VCaP (cell line): ENCODE data around the gene PEMT.
A peak's percentile ranks its signal among the peaks of the same experiment; 100 is the strongest.

Source experiments
- H3K27ac ChIP-seq: fragments of 450-650 bp; 2 replicates; pipeline ENCODE4 v1.5.1; 2017
- TF ChIP-seq, protein P1 (sequence below): fragments of 450-650 bp; conservative IDR thresholded peaks from 2 replicates; pipeline ENCODE4 v1.5.1; 2017; ENCODE audit warnings: mild to moderate bottlenecking, moderate library complexity

The PEMT gene

DNA sequence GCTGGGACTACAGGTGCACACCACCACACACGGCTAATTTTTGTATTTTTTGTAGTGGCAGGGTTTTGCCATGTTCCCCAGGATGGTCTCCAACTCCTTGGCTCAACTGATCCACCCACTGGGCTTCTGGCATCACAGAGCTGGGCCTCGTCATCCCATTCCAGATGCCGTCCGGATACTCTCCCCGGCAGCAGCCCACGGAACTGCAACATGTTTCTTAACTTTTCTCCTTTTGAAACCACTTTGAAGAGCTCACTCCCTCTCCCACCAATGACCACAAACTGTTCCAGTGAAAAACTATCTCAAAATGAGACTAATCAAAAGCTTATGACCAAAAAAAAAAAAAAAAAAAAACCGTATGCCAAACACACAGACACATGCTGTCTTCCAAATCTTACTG, 17.6 kb downstream of the PEMT start:
- TF ChIP-seq, protein P1, sequence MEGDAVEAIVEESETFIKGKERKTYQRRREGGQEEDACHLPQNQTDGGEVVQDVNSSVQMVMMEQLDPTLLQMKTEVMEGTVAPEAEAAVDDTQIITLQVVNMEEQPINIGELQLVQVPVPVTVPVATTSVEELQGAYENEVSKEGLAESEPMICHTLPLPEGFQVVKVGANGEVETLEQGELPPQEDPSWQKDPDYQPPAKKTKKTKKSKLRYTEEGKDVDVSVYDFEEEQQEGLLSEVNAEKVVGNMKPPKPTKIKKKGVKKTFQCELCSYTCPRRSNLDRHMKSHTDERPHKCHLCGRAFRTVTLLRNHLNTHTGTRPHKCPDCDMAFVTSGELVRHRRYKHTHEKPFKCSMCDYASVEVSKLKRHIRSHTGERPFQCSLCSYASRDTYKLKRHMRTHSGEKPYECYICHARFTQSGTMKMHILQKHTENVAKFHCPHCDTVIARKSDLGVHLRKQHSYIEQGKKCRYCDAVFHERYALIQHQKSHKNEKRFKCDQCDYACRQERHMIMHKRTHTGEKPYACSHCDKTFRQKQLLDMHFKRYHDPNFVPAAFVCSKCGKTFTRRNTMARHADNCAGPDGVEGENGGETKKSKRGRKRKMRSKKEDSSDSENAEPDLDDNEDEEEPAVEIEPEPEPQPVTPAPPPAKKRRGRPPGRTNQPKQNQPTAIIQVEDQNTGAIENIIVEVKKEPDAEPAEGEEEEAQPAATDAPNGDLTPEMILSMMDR = no peak
- no peak overlapping the region for H3K27ac ChIP-seq

DNA sequence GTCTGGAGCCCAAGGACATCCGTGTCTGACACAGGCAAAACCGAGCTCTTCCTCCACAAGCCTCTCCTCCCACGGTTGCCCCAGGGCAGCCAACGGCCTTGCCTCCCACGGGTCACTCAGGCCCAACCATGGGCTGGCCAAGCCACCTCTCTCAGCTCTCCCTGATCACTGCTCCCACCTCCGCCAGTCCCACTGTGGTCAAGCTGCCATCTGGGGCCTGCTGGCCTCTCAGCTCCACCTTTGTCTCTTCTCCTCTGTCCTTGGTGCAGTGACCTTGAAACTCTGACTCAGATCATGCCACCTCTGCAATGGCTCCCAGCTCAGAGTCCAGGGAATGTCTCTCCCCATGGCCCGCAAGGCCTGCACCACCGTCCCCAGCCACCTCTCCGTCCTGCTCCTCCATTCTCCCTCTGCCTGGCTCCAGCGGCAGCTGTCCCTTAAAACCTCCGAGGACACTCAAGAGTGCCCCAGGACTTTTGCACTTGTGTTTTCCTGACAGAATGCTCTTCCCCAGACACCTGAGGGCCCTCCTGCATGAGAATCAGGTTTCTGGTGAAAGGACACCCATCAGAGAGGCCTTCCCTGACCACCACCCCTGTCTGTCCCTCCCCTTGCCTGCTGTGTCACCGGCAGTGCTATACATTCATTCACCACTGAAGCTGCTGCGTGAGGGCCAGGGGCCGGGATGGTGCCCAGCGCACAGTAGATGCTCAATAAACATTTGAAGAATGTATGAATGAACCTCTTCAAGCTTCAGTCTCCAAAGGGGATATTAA, 19.3 kb downstream of the PEMT start:
- H3K27ac ChIP-seq = no peak overlapping the region
- TF ChIP-seq, protein P1 = no peak

DNA sequence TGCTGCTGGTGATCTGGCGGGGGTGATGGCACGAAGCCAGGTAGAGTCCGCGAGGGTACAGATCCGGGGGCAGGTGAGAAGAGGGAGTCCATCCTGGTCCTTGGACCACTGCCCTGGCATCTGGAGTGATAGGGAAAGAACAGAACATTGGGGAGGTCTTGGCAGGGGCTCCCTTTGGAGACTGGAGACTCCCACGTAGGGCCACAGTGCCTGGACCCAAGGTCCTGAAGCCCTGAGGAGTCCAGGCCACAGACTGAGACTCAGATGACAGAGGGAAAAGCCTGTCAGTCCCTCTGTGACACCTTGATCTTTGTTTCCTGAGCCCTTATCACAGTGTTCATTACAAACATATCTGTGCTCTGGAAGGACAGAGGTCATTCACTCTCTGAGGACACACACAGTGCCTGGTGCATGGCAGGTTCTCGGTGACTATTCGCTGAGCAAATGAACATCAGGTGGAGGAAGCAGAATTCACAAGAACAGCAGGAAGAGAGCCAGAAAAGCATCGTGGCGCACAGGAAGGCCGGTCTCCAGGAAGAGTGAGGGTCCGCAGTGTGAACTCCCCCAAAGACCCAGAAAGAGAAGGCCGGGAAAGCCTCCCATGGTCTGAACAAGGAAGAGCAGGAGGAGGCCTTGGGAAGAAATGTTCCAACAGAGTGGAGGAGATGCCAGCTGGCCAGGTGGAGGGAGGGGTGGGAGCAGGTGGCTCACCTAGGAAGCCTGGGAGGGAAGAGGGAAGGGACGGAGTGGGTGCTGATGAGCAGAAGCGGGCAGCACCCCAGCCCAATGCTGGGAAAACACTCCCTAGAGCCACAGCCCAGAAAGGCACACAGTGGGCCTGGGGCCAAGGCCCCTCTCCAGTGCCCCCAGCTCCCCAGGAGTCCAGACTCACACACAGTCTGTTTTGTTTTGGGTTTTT, 20.5 kb downstream of the PEMT start:
- 0 out of 2 replicates have a peak overlapping the region, but pooled peaks have one; percentile 9 for H3K27ac ChIP-seq
- TF ChIP-seq, protein P1 = no peak

DNA sequence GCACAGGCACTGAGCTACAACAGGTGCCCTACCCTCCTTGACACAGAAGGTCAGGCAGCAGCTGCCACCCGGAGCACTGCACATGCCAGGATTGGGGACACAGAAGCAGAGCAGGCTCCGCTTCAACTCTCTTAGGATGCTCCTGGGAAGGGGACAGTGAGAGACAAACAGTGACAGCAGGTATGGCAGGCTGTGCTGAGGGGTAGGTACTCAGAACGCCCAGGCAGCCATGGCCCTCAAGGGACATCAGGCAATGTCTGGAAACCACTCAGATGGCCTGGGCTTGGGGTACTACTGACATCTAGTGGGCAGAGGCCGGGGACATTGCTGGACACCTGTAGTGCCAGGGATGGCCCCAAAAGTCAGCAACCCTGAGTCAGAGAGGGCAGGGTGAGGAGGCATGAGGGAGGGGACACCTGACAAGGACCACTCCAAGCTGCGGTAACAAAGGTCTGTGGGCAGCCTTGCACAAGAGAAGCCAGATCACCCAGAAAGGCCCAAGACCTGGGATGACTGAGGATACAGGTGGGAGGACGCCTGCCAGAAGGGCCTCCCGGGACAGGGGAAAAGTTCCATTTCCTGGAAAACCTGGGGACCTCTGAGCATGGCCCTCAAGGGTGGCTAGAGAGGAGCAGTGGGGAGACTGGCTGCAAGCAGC, 21.2 kb downstream of the PEMT start:
- 0 out of 2 replicates have a peak overlapping the region, but pooled peaks have one; percentile 9 for H3K27ac ChIP-seq
- TF ChIP-seq, protein P1 = peak; percentile 86

DNA sequence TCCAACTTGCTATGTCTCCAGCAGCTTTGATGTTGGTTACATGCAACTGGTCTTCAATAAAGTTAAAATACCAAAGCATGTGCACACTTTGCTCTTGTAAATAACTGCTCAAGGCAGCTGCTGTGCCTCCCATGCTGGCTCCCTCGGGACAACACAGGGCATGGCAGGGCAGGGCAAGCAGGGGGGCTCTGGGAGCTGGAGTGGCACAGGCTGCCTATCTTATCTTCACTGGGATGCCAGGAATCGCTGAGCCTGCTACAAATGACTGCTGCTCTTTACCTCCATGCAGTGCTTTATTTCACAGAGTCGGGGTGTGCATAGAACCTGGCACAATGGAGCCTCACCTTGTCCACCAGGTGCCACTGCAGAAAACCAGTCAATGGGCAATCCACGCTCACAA, 21.8 kb downstream of the PEMT start:
- no peak overlapping the region for H3K27ac ChIP-seq
- TF ChIP-seq, protein P1 = no peak

DNA sequence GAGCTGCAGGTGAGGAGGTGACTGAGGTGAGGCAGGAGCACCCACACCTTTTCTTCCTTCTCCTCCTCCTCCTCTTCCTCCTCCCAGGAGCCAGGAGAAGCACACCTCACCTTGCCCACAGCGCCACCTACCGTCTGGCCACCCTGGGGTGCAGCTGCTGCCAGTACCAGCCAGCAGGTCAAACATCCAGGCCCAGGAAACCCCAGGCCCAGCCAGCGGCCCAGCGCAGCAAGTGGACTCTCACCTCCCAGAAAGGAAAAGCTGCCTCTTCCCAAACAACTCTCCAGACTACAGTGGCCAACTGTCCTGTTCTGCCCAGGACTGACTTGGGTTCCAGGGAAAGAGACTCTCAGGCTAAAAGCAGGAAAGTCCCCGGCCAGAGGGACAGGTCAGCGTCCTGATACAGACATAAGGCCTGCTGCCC, 22.7 kb downstream of the PEMT start:
- TF ChIP-seq, protein P1 = peak; percentile 91
- no peak overlapping the region for H3K27ac ChIP-seq

DNA sequence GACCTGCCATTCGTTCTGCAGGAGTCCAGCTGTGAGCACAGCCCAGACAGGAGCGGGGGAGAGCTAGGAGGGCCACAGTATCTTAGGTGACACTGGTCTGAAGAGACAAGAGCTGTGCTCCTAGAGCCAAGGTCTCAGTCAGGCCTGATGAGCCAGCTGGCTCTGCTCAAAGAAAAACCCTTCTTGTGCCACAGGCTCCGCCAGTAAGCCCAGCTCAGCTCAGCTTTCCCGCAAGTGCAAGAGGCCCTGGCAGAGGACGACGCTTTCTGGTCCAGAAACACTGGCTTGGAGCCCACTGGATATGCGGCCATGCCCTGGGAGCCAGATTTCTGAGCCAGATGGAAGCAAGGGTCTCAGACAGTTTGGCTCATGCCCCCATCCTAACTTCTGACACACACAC, 23.9 kb downstream of the PEMT start:
- TF ChIP-seq, protein P1 = no peak
- peak overlapping the region; percentile 80 for H3K27ac ChIP-seq
